ENCODE measurements around the gene CDX2.

Gene CDX2

DNA sequence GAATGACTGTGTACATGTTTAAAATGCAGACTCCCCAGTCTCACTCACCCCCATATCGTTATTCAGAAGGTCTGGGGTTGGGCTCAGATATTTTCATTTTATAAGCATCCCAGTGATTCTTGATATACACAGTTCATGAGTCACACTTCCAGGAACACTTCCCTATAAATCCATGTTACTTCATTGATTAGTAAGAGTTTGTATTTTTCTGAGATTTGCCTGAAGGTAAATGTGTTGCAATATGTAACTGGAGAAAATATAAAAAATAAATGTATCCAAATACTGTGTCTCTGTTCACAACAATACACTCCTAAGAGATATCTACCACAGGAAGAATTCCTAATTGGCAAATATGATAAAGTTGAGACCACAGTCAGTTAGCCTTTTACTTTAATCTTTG, 56.0 kb downstream of the CDX2 start:
- DNase-seq, result no peak

DNA sequence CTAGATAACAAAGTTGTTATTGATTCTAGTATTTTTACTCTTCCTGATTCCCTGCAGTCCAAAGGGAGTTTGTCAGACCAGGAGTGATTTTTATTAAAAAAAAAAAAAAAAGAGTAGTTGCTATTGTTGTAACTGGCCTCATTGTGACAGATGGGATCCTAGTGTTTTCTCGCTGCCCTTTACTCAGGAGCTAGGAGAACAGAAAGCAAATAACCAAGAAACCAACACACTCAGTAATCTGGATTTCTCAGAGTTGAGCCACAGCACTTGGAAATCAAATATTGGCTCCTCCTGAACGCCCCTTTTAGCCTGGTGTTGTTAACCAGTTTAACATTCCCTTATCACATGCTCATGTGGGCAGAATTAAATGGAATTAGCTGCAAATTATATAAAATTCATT, 57.6 kb downstream of the CDX2 start:
- no peak for DNase-seq

All from activated CD4-positive, alpha-beta T cell treated with anti-CD3 and anti-CD28 coated beads, Interleukin-2, amount 50 U/mL, for 48 hours (primary cell).